ENCODE data around the gene ERICH6. TPM values are rescaled to one million over a fixed set of nuclear protein-coding genes. Genes with fewer than 3 reads are reported as not detected.

Gene ERICH6
- total RNA-seq, 1 donor from 2014 or later = not detected

GRCh38 chr3:150738688-150739087 is 35.0 kb upstream of the ERICH6 start:
- Histone ChIP-seq H3K27me3 (no peaks in the 10 kb centered on the region), H3K4me1 (peaks cover 91% of the 10 kb centered on the region), H3K9me3 (no peaks in the 10 kb centered on the region), H3K4me3 (no peak overlapping the region), H3K36me3 (peaks cover 0 to 22% of the 10 kb centered on the region in 2 donors), H3K27ac (peak overlapping the region; percentile 49)
- no peak for TF ChIP-seq POLR2AphosphoS5 (IDR thresholded peaks at IDR 0.05; ENCODE audit: insufficient read depth in 1 of 2, low read depth in 1 of 2)
- no peak for TF ChIP-seq POLR2A (IDR thresholded peaks at IDR 0.05)
- TF ChIP-seq, protein P1, sequence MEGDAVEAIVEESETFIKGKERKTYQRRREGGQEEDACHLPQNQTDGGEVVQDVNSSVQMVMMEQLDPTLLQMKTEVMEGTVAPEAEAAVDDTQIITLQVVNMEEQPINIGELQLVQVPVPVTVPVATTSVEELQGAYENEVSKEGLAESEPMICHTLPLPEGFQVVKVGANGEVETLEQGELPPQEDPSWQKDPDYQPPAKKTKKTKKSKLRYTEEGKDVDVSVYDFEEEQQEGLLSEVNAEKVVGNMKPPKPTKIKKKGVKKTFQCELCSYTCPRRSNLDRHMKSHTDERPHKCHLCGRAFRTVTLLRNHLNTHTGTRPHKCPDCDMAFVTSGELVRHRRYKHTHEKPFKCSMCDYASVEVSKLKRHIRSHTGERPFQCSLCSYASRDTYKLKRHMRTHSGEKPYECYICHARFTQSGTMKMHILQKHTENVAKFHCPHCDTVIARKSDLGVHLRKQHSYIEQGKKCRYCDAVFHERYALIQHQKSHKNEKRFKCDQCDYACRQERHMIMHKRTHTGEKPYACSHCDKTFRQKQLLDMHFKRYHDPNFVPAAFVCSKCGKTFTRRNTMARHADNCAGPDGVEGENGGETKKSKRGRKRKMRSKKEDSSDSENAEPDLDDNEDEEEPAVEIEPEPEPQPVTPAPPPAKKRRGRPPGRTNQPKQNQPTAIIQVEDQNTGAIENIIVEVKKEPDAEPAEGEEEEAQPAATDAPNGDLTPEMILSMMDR (IDR thresholded peaks at IDR 0.05) = no peak
- no peak for DNase-seq (ENCODE audit: extremely low spot score in 2 of 2)
- intact Hi-C loops (cut with DNase I) = no loop called here

GRCh38 chr3:150737874-150738679 is 34.4 kb upstream of the ERICH6 start:
- H3K9me3 ChIP-seq = no peaks in the 10 kb centered on the region
- DNase-seq (ENCODE audit: extremely low spot score in 2 of 2) = peak in 1 of 2 donors; percentile 86
- intact Hi-C loops (cut with DNase I) = no loop called here
- H3K36me3 ChIP-seq = peaks cover 0 to 22% of the 10 kb centered on the region in 2 donors
- H3K27me3 ChIP-seq = no peaks in the 10 kb centered on the region
- peak overlapping the region; percentile 49 for H3K27ac ChIP-seq
- no peak overlapping the region for H3K4me3 ChIP-seq
- H3K4me1 ChIP-seq = peaks cover 89% of the 10 kb centered on the region
- TF ChIP-seq, protein P1 (IDR thresholded peaks at IDR 0.05) = no peak
- TF ChIP-seq POLR2AphosphoS5 (IDR thresholded peaks at IDR 0.05; ENCODE audit: insufficient read depth in 1 of 2, low read depth in 1 of 2) = peak in 1 of 2 donors; percentile 19

DNA sequence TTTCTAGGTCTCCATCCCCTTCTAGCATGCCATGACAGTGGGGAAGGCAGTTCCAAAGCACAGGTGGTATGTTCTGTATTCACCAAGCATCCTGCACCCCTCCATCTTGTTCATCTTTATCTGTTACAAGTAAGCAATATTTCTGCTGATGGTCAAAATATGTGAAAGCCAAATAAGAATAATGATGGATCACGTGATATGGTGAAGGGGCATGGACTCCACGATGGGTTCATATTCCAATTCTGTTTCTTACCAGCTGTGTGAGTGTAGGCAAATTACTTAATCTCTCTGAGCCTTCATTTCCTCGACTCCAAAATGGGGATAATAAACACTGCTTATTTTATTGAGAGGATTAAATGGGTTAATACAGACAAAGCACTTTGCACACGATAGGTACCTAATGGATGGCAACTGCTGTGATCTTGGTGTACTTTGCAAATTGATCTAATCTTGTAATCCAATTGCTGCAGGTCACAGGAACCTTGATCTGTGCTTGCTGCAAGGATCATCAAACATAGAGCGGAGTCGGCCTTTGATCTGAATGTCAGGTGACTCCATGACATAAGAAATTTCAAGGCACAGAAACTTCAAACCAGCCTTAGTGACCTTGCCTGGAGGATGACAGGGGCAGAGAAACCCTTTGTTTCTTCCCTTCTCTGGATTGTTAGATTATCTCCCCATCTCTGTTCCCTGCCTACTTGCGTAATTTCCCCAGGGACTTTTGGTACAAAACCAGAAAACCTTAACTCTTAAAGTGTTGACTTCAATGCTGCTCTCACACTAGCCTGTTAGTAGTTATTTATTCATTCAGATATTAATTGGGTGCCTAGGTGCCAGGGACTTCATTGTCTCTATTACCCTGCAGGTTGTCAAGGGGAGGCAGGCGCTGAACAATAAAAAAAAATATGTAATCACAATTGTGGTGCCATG is 33.4 kb upstream of the ERICH6 start:
- intact Hi-C loops (cut with DNase I) = no loop called here
- no peak for DNase-seq (ENCODE audit: extremely low spot score in 2 of 2)
- Histone ChIP-seq H3K27ac (no peak overlapping the region), H3K4me1 (peaks cover 80% of the 10 kb centered on the region), H3K9me3 (no peaks in the 10 kb centered on the region), H3K4me3 (no peak overlapping the region), H3K36me3 (peaks cover 0 to 19% of the 10 kb centered on the region in 2 donors), H3K27me3 (no peaks in the 10 kb centered on the region)
- TF ChIP-seq POLR2A (IDR thresholded peaks at IDR 0.05) (no peak), POLR2AphosphoS5 (IDR thresholded peaks at IDR 0.05; ENCODE audit: insufficient read depth in 1 of 2, low read depth in 1 of 2) (no peak)
- TF ChIP-seq, protein P1 (IDR thresholded peaks at IDR 0.05) = no peak

DNA sequence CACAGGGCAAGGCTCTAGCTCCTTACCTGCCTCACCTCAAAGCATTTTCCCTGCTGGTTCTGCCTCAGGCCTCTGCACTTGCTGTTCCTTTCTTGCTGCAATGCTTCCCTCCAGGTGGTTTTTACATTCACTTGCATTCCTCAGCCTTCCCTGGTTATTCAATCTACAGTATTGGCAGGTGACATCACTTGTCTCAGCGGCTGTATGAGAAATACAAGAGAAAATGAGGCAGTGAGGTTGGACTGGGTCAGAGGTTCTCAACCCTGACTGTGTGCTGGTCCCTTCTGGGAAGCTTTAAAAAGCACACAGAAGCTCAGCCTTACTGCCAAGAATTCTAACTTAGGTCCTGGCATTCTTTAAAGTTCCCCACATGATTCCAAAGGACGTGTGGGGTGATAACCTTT is 32.6 kb upstream of the ERICH6 start:
- Histone ChIP-seq H3K9me3 (no peaks in the 10 kb centered on the region), H3K27me3 (no peaks in the 10 kb centered on the region), H3K36me3 (peaks cover 0 to 10% of the 10 kb centered on the region in 2 donors), H3K4me3 (no peak overlapping the region), H3K4me1 (peaks cover 73% of the 10 kb centered on the region), H3K27ac (no peak overlapping the region)
- DNase-seq (ENCODE audit: extremely low spot score in 2 of 2) = no peak
- intact Hi-C loops (cut with DNase I) = no loop called here
- no peak for TF ChIP-seq POLR2AphosphoS5 (IDR thresholded peaks at IDR 0.05; ENCODE audit: insufficient read depth in 1 of 2, low read depth in 1 of 2)
- TF ChIP-seq POLR2A (IDR thresholded peaks at IDR 0.05) = no peak
- TF ChIP-seq, protein P1 (IDR thresholded peaks at IDR 0.05) = no peak
